HEK293 (cell line): ENCODE results near the gene ANKRD31.

Source experiments
- CTCF ChIA-PET: fragments of 350-600 bp; formaldehyde crosslinking; extraction: SDS; loops from one replicate; lab custom pipeline; 2021; ENCODE audit warnings: antibody characterized with exemption; lab: Yijun Ruan, JAX
- POLR2A ChIA-PET: fragments of 300-600 bp; formaldehyde crosslinking; extraction: SDS; loops from one replicate; lab custom pipeline; 2020; ENCODE audit warnings: antibody characterized with exemption, inconsistent platforms; lab: Yijun Ruan, JAX
- H3K27ac ChIP-seq: fragments of 200-500 bp; sonication (Bioruptor generic); 2 replicates; pipeline ENCODE4 v1.5.1; 2014; ENCODE audit warnings: low read depth, low read length, control low read depth, inconsistent platforms; ENCODE audit errors: extremely low read depth
- H3K36me3 ChIP-seq, 2 experiments: fragments of 200-500 bp in 1 of 2; sonication (Bioruptor generic) in 1 of 2; 1 replicate in 1 of 2; 2 replicates in 1 of 2; pipeline ENCODE4 v1.5.1; 2014 to 2017; ENCODE audit warnings: inconsistent platforms in 2 of 2, low read length in 2 of 2; ENCODE audit not compliant: control insufficient read depth in 2 of 2, insufficient read depth in 1 of 2
- H3K4me1 ChIP-seq: fragments of 200-500 bp; sonication (Bioruptor generic); 2 replicates; pipeline ENCODE4 v1.5.1; 2014; ENCODE audit warnings: mild to moderate bottlenecking, low read length, inconsistent platforms; ENCODE audit not compliant: control insufficient read depth, insufficient read depth
- H3K4me3 ChIP-seq: 2 replicates; pipeline ENCODE4 v1.5.1; 2011; ENCODE audit warnings: low read depth, mild to moderate bottlenecking, control low read depth, low read length, moderate library complexity
- H3K9me3 ChIP-seq: fragments of 200-500 bp; sonication (Bioruptor generic); 2 replicates; pipeline ENCODE4 v1.5.1; 2014; ENCODE audit warnings: low read depth, low read length, inconsistent platforms; ENCODE audit not compliant: control insufficient read depth, insufficient read depth
- BCL11A ChIP-seq: fragments of 450-650 bp; formaldehyde crosslinking; IDR thresholded peaks from 2 replicates; pipeline ENCODE4 v1.5.1; 2016; ENCODE audit warnings: low read depth, missing biosample characterization, missing genetic modification characterization
- ELK4 ChIP-seq: IDR thresholded peaks from 2 replicates; pipeline ENCODE4 v1.6.1; 2011; ENCODE audit warnings: mild to moderate bottlenecking, low read depth, low read length, borderline replicate concordance
- KLF1 ChIP-seq: fragments of 450-650 bp; formaldehyde crosslinking; IDR thresholded peaks from 2 replicates; pipeline ENCODE4 v1.5.1; 2016; ENCODE audit warnings: missing biosample characterization, missing genetic modification characterization
- KLF9 ChIP-seq: fragments of 450-650 bp; formaldehyde crosslinking; IDR thresholded peaks from 2 replicates; pipeline ENCODE4 v1.5.1; 2016; ENCODE audit warnings: missing biosample characterization, missing genetic modification characterization, low read depth
- MYNN ChIP-seq: fragments of 450-650 bp; formaldehyde crosslinking; IDR thresholded peaks from 2 replicates; pipeline ENCODE4 v1.5.1; 2016; ENCODE audit warnings: missing biosample characterization, missing genetic modification characterization, borderline replicate concordance
- PRDM4 ChIP-seq: fragments of 450-650 bp; formaldehyde crosslinking; IDR thresholded peaks from 2 replicates; pipeline ENCODE4 v1.5.1; 2017; ENCODE audit warnings: missing biosample characterization, missing genetic modification characterization
- PRDM6 ChIP-seq: fragments of 450-650 bp; formaldehyde crosslinking; IDR thresholded peaks from 2 replicates; pipeline ENCODE4 v1.5.1; 2017; ENCODE audit warnings: missing biosample characterization, missing genetic modification characterization
- ZBTB11 ChIP-seq: fragments of 450-650 bp; formaldehyde crosslinking; conservative IDR thresholded peaks from 2 replicates; pipeline ENCODE4 v1.5.1; 2016; ENCODE audit warnings: low read depth, missing biosample characterization, missing genetic modification characterization
- ZNF133 ChIP-seq: fragments of 450-650 bp; formaldehyde crosslinking; IDR thresholded peaks from 2 replicates; pipeline ENCODE4 v1.5.1; 2016; ENCODE audit warnings: missing biosample characterization, missing genetic modification characterization
- ZNF146 ChIP-seq: fragments of 450-650 bp; formaldehyde crosslinking; IDR thresholded peaks from 2 replicates; pipeline ENCODE4 v1.5.1; 2016; ENCODE audit warnings: missing biosample characterization, missing genetic modification characterization
- ZNF169 ChIP-seq: fragments of 450-650 bp; formaldehyde crosslinking; IDR thresholded peaks from 2 replicates; pipeline ENCODE4 v1.5.1; 2016; ENCODE audit warnings: missing biosample characterization, missing genetic modification characterization
- ZNF26 ChIP-seq: fragments of 450-650 bp; formaldehyde crosslinking; IDR thresholded peaks from 2 replicates; pipeline ENCODE4 v1.5.1; 2016; ENCODE audit warnings: missing biosample characterization, missing genetic modification characterization
- ZNF335 ChIP-seq: fragments of 450-650 bp; formaldehyde crosslinking; conservative IDR thresholded peaks from 2 replicates; pipeline ENCODE4 v1.5.1; 2016; ENCODE audit warnings: missing biosample characterization, missing genetic modification characterization
- ZNF391 ChIP-seq: fragments of 450-650 bp; formaldehyde crosslinking; IDR thresholded peaks from 2 replicates; pipeline ENCODE4 v1.5.1; 2016; ENCODE audit warnings: low read depth, missing biosample characterization, missing genetic modification characterization, borderline replicate concordance
- ZNF48 ChIP-seq: fragments of 450-650 bp; formaldehyde crosslinking; IDR thresholded peaks from 2 replicates; pipeline ENCODE4 v1.5.1; 2016; ENCODE audit warnings: missing biosample characterization, missing genetic modification characterization
- ZNF555 ChIP-seq: fragments of 450-650 bp; formaldehyde crosslinking; conservative IDR thresholded peaks from 2 replicates; pipeline ENCODE4 v1.5.1; 2017; ENCODE audit warnings: missing biosample characterization, mild to moderate bottlenecking, missing genetic modification characterization, inconsistent platforms
- ZNF571 ChIP-seq: fragments of 450-650 bp; formaldehyde crosslinking; IDR thresholded peaks from 2 replicates; pipeline ENCODE4 v1.5.0; 2017; ENCODE audit warnings: missing biosample characterization, missing genetic modification characterization
- ZNF585B ChIP-seq: fragments of 450-650 bp; formaldehyde crosslinking; IDR thresholded peaks from 2 replicates; pipeline ENCODE4 v1.5.1; 2016; ENCODE audit warnings: missing biosample characterization, missing genetic modification characterization
- ZNF610 ChIP-seq: fragments of 450-650 bp; formaldehyde crosslinking; IDR thresholded peaks from 2 replicates; pipeline ENCODE4 v1.5.1; 2016; ENCODE audit warnings: missing biosample characterization, missing genetic modification characterization, borderline replicate concordance
- ZNF785 ChIP-seq: fragments of 450-650 bp; formaldehyde crosslinking; IDR thresholded peaks from 2 replicates; pipeline ENCODE4 v1.5.1; 2016; ENCODE audit warnings: missing biosample characterization, missing genetic modification characterization
- ZNF792 ChIP-seq: fragments of 450-650 bp; formaldehyde crosslinking; IDR thresholded peaks from 2 replicates; pipeline ENCODE4 v1.5.1; 2016; ENCODE audit warnings: missing biosample characterization, missing genetic modification characterization
- ZSCAN16 ChIP-seq: fragments of 450-650 bp; formaldehyde crosslinking; IDR thresholded peaks from 2 replicates; pipeline ENCODE4 v1.5.1; 2016; ENCODE audit warnings: missing biosample characterization, missing genetic modification characterization
- ZSCAN5A ChIP-seq: fragments of 450-650 bp; formaldehyde crosslinking; IDR thresholded peaks from 2 replicates; pipeline ENCODE4 v1.5.1; 2016; ENCODE audit warnings: missing biosample characterization, missing genetic modification characterization

ANKRD31 gene

GRCh38 chr5:75156585-75156984, 80.1 kb downstream of the ANKRD31 start:
- H3K27ac ChIP-seq, result no peak overlapping the region
- H3K9me3 ChIP-seq, result no peaks in the 10 kb centered on the region
- ChIA-PET POLR2A (no interaction called here), CTCF (interaction anchor here (0.6 to 1.2 kb wide), 2 partner anchors 8 to 222 kb away, joined by 4 read pairs; no protein-coding TSS in a partner anchor)
- H3K4me1 ChIP-seq, result no peaks in the 10 kb centered on the region
- TF ChIP-seq BCL11A (tag by site-specific recombination) (no peak), ZBTB11 (no peak), ZNF585B (tag by site-specific recombination) (no peak), ZNF48 (tag by site-specific recombination) (no peak), ZSCAN16 (tag by site-specific recombination) (no peak), MYNN (tag by site-specific recombination) (no peak), ZNF785 (tag by site-specific recombination) (no peak), ZNF792 (tag by site-specific recombination) (no peak), KLF1 (tag by site-specific recombination) (no peak), ELK4 (no peak), ZSCAN5A (tag by site-specific recombination) (no peak), ZNF133 (tag by site-specific recombination) (no peak), ZNF571 (tag by site-specific recombination) (no peak), ZNF610 (tag by site-specific recombination) (no peak), ZNF169 (no peak), ZNF555 (no peak), ZNF146 (tag by site-specific recombination) (no peak), KLF9 (tag by site-specific recombination) (no peak)
- no peaks in the 10 kb centered on the region for H3K36me3 ChIP-seq
- no peak overlapping the region for H3K4me3 ChIP-seq

- no peak overlapping the region for H3K4me3 ChIP-seq
- POLR2A ChIA-PET, result no interaction called here
- H3K9me3 ChIP-seq, result no peaks in the 10 kb centered on the region
- H3K27ac ChIP-seq, result no peak overlapping the region
- no peaks in the 10 kb centered on the region for H3K4me1 ChIP-seq
- TF ChIP-seq PRDM4 (tag by site-specific recombination) (no peak), ZNF335 (tag by site-specific recombination) (no peak), ZNF26 (tag by site-specific recombination) (no peak), PRDM6 (no peak), BCL11A (tag by site-specific recombination) (no peak), ZNF391 (tag by site-specific recombination) (no peak)
- H3K36me3 ChIP-seq, result no peaks in the 10 kb centered on the region
- CTCF ChIA-PET, result interaction anchor here (1.1 kb wide), 1 partner anchor 103 kb away, joined by 3 read pairs; no protein-coding TSS in a partner anchor
Measured at GRCh38 chr5:75152860-75153259, 83.8 kb downstream of the ANKRD31 start.
